ENCODE measurements around the gene ACADL. TPM values are rescaled to one million over a fixed set of nuclear protein-coding genes. Genes with fewer than 3 reads are reported as not detected.

ACADL gene
- total and polyA plus RNA-seq, 2 donors (not counting 3 experiments of a cell fraction or from before 2014, with no cell fraction given): not detected

DNA sequence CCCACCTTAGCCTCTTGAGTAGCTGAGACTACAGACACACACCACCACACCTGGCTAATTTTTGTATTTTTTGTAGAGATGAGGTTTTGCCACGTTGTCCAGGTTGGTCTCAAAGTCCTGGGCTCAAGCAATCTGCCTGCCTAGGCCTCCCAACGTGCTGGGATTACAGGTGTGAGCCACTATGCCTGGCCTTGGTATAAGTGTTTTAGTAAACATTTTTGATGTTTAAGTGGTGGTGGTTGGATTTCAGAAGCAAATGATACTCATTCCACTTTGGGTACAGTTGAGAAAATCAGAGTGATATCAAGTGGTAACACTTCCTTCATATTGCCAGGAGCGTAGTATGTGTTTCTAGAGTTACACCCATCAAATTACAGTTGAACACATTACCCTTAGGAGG is 25.4 kb downstream of the ACADL start:
- TF ChIP-seq POLR2AphosphoS5 (IDR thresholded peaks at IDR 0.05; ENCODE audit: insufficient read depth, low read depth, low read length): no peak
- TF ChIP-seq MYC (IDR thresholded peaks at IDR 0.05; ENCODE audit: low read depth, low read length): no peak
- dilution Hi-C loops (cut with MboI; ENCODE audit: extremely low pct_ligation_motif_present, low sequenced_read_pairs): no loop called here
- no TSS peak for BruUV-seq (replicated peaks)

DNA sequence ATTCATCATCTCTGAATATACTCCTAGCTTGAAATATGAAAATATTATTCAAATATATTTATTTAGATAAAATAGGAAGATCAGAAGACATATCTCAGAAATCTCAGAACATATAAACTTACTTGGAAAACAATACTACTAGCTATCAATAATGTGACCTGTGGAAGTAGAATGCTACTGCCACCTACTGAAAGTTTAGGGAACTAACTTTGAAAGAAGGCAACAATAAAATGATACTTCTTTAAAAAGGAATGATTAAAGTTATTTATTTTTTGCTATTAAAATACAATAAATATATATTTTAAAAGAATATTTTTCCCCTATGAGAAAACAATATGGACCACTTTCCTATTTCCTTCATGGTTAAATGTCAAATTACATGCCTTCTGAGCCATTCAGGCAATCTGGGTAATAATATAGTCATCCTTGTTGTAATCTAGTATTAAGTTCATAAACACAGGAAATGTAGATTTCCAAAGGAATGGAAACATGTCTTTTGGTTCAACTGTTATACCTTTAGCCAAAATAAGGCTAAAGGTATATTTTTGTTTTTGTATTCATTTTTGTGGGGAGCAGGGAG is 26.0 kb downstream of the ACADL start:
- Histone ChIP-seq H2AFZ (ENCODE audit: low read depth, low read length) (no peak overlapping the region), H3K9me1 (replicated peaks; ENCODE audit: control insufficient read depth, extremely low read depth, insufficient read depth, low read length) (no peaks in the 10 kb centered on the region), H3K36me3 (ENCODE audit: control insufficient read depth in 2 of 2, extremely low read depth in 1 of 2, insufficient read depth in 2 of 2, low read length in 2 of 2) (no peaks in the 10 kb centered on the region), H3K27me3 (ENCODE audit: control insufficient read depth in 2 of 2, insufficient read depth in 2 of 2, low read length in 2 of 2) (peaks cover 0 to 12% of the 10 kb centered on the region in 2 experiments), H3K4me1 (ENCODE audit: control insufficient read depth, extremely low read depth, insufficient read depth, low read length) (peaks cover 14% of the 10 kb centered on the region), H4K20me1 (replicated peaks; ENCODE audit: control insufficient read depth, extremely low read depth, insufficient read depth, low read length) (no peaks in the 10 kb centered on the region), H3K9me3 (replicated peaks; ENCODE audit: control insufficient read depth, insufficient read depth, low read length) (no peaks in the 10 kb centered on the region), H3K79me2 (ENCODE audit: control insufficient read depth, insufficient read depth, low read length) (no peaks in the 10 kb centered on the region), H3K4me3 (replicated peaks in 1 of 3; ENCODE audit: insufficient read depth in 1 of 3, low read depth in 1 of 3, low read length in 3 of 3) (no peak overlapping the region), H3K9ac (replicated peaks; ENCODE audit: extremely low read depth, insufficient read depth, low read length) (no peak overlapping the region), H3K27ac (ENCODE audit: insufficient read depth, low read depth, low read length) (no peak overlapping the region), H3K4me2 (ENCODE audit: insufficient read depth, low read length) (no peak overlapping the region)
- POLR2A ChIA-PET: no interaction called here
- BruUV-seq (replicated peaks): no TSS peak
- CTCF ChIA-PET: interaction anchor here (0.6 to 3.0 kb wide), 69 partner anchors 8 to 1804 kb away, joined by 3 to 169 read pairs (median 4); partner anchors contain the start of genes ACADL, KANSL1L, MAP2 and PTH2R
- TF ChIP-seq, protein P1, sequence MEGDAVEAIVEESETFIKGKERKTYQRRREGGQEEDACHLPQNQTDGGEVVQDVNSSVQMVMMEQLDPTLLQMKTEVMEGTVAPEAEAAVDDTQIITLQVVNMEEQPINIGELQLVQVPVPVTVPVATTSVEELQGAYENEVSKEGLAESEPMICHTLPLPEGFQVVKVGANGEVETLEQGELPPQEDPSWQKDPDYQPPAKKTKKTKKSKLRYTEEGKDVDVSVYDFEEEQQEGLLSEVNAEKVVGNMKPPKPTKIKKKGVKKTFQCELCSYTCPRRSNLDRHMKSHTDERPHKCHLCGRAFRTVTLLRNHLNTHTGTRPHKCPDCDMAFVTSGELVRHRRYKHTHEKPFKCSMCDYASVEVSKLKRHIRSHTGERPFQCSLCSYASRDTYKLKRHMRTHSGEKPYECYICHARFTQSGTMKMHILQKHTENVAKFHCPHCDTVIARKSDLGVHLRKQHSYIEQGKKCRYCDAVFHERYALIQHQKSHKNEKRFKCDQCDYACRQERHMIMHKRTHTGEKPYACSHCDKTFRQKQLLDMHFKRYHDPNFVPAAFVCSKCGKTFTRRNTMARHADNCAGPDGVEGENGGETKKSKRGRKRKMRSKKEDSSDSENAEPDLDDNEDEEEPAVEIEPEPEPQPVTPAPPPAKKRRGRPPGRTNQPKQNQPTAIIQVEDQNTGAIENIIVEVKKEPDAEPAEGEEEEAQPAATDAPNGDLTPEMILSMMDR (IDR thresholded peaks at IDR 0.05; ENCODE audit: extremely low read depth in 1 of 2, insufficient read depth in 1 of 2, low read depth in 1 of 2, low read length in 2 of 2): peak; percentile 17 to 37
- no peak for TF ChIP-seq POLR2A (IDR thresholded peaks at IDR 0.05; ENCODE audit: low read depth, low read length)
- DNase-seq (ENCODE audit: low read depth, low spot score) (peak; percentile 37), FAIRE-seq (no peak)
- dilution Hi-C loops (cut with MboI; ENCODE audit: extremely low pct_ligation_motif_present, low sequenced_read_pairs): no loop called here
- intact Hi-C loops (cut with micrococcal nuclease): loop anchor here (1.0 to 10.0 kb wide), 5 partner anchors 222 to 1804 kb away; no protein-coding TSS in a partner anchor

More for the DNA sequence above, 25.4 kb downstream of the ACADL start:
- Histone ChIP-seq H3K27me3 (ENCODE audit: control insufficient read depth in 2 of 2, insufficient read depth in 2 of 2, low read length in 2 of 2) (peaks cover 0 to 12% of the 10 kb centered on the region in 2 experiments), H3K79me2 (ENCODE audit: control insufficient read depth, insufficient read depth, low read length) (no peaks in the 10 kb centered on the region), H3K9me3 (replicated peaks; ENCODE audit: control insufficient read depth, insufficient read depth, low read length) (no peaks in the 10 kb centered on the region), H3K27ac (ENCODE audit: insufficient read depth, low read depth, low read length) (no peak overlapping the region), H3K9me1 (replicated peaks; ENCODE audit: control insufficient read depth, extremely low read depth, insufficient read depth, low read length) (no peaks in the 10 kb centered on the region), H3K4me2 (ENCODE audit: insufficient read depth, low read length) (no peak overlapping the region), H3K9ac (replicated peaks; ENCODE audit: extremely low read depth, insufficient read depth, low read length) (no peak overlapping the region), H3K4me3 (replicated peaks in 1 of 3; ENCODE audit: insufficient read depth in 1 of 3, low read depth in 1 of 3, low read length in 3 of 3) (no peak overlapping the region), H2AFZ (ENCODE audit: low read depth, low read length) (no peak overlapping the region), H4K20me1 (replicated peaks; ENCODE audit: control insufficient read depth, extremely low read depth, insufficient read depth, low read length) (no peaks in the 10 kb centered on the region), H3K4me1 (ENCODE audit: control insufficient read depth, extremely low read depth, insufficient read depth, low read length) (peaks cover 13% of the 10 kb centered on the region), H3K36me3 (ENCODE audit: control insufficient read depth in 2 of 2, extremely low read depth in 1 of 2, insufficient read depth in 2 of 2, low read length in 2 of 2) (no peaks in the 10 kb centered on the region)
- POLR2A ChIA-PET: no interaction called here
- no peak for FAIRE-seq
- intact Hi-C loops (cut with micrococcal nuclease): loop anchor here (1.0 to 10.0 kb wide), 5 partner anchors 223 to 1805 kb away; no protein-coding TSS in a partner anchor
- DNase-seq (ENCODE audit: low read depth, low spot score): no peak
- CTCF ChIA-PET: interaction anchor here (1.6 to 3.0 kb wide), 7 partner anchors 29 to 239 kb away, joined by 5 to 169 read pairs (median 18); partner anchors contain the start of gene KANSL1L

All from endothelial cell of umbilical vein (primary cell).